Fibroblast of lung (primary cell): ENCODE measurements around the gene ZNF157. TPM values are rescaled to one million over a fixed set of nuclear protein-coding genes. Genes with fewer than 3 reads are reported as not detected.
"Not testable (repeated sequence)": the region's sequence is repeated elsewhere in the genome, so short reads cannot be mapped to it uniquely, and the experiment has no call there.

Experiments used
- DNase-seq, 2 donors: peaks; one replicate each; pipeline versions ENCODE4 v3.0.0 to v3.0.0-alpha.2; 2010; ENCODE audit warnings: low read depth in 2 of 2
- H2AFZ ChIP-seq: 2 replicates; pipeline ENCODE4 v1.5.1; 2012; ENCODE audit warnings: low read length, control low read depth, inconsistent platforms
- H3K27ac ChIP-seq: 2 replicates; pipeline ENCODE4 v1.5.1; 2011; ENCODE audit warnings: low read length, control low read depth; ENCODE audit not compliant: insufficient read depth
- H3K27me3 ChIP-seq: 2 replicates; pipeline ENCODE4 v1.5.1; 2011; ENCODE audit warnings: mild to moderate bottlenecking, low read length; ENCODE audit not compliant: control insufficient read depth, insufficient read depth
- H3K36me3 ChIP-seq: 2 replicates; pipeline ENCODE4 v1.5.1; 2011; ENCODE audit warnings: low read length; ENCODE audit not compliant: control insufficient read depth, insufficient read depth
- H3K4me1 ChIP-seq: 2 replicates; pipeline ENCODE4 v1.5.1; 2011; ENCODE audit warnings: low read length; ENCODE audit not compliant: control insufficient read depth, insufficient read depth; ENCODE audit errors: extremely low read depth
- H3K4me2 ChIP-seq: 2 replicates; pipeline ENCODE4 v1.5.1; 2011; ENCODE audit warnings: low read length, control low read depth; ENCODE audit not compliant: insufficient read depth; ENCODE audit errors: extremely low read depth
- H3K4me3 ChIP-seq, 4 experiments: fragments of 200-600 bp in 1 of 4; sonication (generic) in 1 of 4; replicated peaks in 1 of 4; 2 replicates each; pipeline ENCODE4 v1.5.1; 2011 to 2016; ENCODE audit warnings: low read length in 4 of 4, low read depth in 3 of 4, mild to moderate bottlenecking in 3 of 4, control low read depth in 2 of 4, inconsistent platforms in 1 of 4, mixed read lengths in 1 of 4; ENCODE audit not compliant: insufficient read depth in 1 of 4; ENCODE audit errors: control extremely low read depth in 1 of 4
- H3K79me2 ChIP-seq: 2 replicates; pipeline ENCODE4 v1.5.1; 2012; ENCODE audit warnings: mild to moderate bottlenecking, low read length, inconsistent platforms; ENCODE audit not compliant: control insufficient read depth, insufficient read depth
- H3K9ac ChIP-seq: 2 replicates; pipeline ENCODE4 v1.5.1; 2011; ENCODE audit warnings: mild to moderate bottlenecking, low read length, control low read depth; ENCODE audit not compliant: insufficient read depth
- H3K9me3 ChIP-seq: 2 replicates; pipeline ENCODE4 v1.5.1; 2012; ENCODE audit warnings: low read depth, low read length; ENCODE audit not compliant: control insufficient read depth, insufficient read depth
- H4K20me1 ChIP-seq: 2 replicates; pipeline ENCODE4 v1.5.1; 2011; ENCODE audit warnings: low read length; ENCODE audit not compliant: control insufficient read depth, insufficient read depth; ENCODE audit errors: extremely low read depth
- EZH2 ChIP-seq: IDR thresholded peaks from 2 replicates; pipeline ENCODE4 v1.5.1; 2012; ENCODE audit warnings: low read length, control low read depth, mild to moderate bottlenecking; ENCODE audit errors: missing control alignments
- polyA plus RNA-seq, 2 donors: library from polyadenylated mRNA; depleted of rRNA in 1 of 2; stranded (reverse) in 1 of 2; unstranded in 1 of 2; fragments of >200 nt; gene quantifications; 2 replicates each; pipeline ENCODE4 v1.2.1, GENCODE V29; 2011 to 2012; ENCODE audit warnings: missing spikeins in 1 of 2
- total RNA-seq: library from RNA; depleted of rRNA; stranded (reverse); fragments of >200 nt; gene quantifications from 2 replicates; pipeline ENCODE4 v1.2.1, GENCODE V29; 2014
- TF ChIP-seq, protein P1 (sequence below), 2 donors: IDR thresholded peaks in 1 of 2; conservative IDR thresholded peaks in 1 of 2; 1 replicate in 1 of 2; 2 replicates in 1 of 2; pipeline ENCODE4 v1.5.1; 2011 to 2012; ENCODE audit warnings: low read length in 2 of 2, control low read depth in 1 of 2, inconsistent platforms in 1 of 2, low read depth in 1 of 2, mild to moderate bottlenecking in 1 of 2

ZNF157 gene
- total and polyA plus RNA-seq, 2 donors (not counting 1 experiment from before 2014, with no cell fraction given) = 0.02 to 0.17 TPM

DNA sequence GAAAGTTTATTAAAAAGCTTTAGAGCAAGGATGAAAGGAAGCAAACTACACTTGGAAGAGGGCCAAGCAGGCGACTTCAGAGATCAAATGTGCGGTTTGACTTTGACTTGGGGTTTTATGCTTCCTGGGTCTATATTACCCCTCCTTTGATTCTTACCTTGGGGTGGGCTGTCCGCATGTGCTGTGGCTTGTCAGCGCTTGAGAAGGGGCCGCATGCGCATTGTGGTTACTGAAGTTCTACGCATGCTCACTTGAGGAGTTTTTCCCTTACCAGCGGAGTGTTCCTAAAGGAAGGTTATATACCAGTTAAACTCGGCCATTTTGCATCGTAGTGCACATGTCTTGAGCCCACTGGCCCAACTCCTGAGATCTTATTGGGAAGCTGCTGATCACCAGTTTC, 9.9 kb downstream of the ZNF157 start:
- Histone ChIP-seq H3K9me3 (no peaks in the 10 kb centered on the region), H3K27ac (no peak overlapping the region), H3K4me1 (no peaks in the 10 kb centered on the region), H3K9ac (no peak overlapping the region), H3K27me3 (no peaks in the 10 kb centered on the region), H3K4me3 (no peak overlapping the region), H3K79me2 (no peaks in the 10 kb centered on the region), H2AFZ (no peak overlapping the region), H3K36me3 (no peaks in the 10 kb centered on the region), H3K4me2 (no peak overlapping the region), H4K20me1 (no peaks in the 10 kb centered on the region)
- TF ChIP-seq, protein P1, sequence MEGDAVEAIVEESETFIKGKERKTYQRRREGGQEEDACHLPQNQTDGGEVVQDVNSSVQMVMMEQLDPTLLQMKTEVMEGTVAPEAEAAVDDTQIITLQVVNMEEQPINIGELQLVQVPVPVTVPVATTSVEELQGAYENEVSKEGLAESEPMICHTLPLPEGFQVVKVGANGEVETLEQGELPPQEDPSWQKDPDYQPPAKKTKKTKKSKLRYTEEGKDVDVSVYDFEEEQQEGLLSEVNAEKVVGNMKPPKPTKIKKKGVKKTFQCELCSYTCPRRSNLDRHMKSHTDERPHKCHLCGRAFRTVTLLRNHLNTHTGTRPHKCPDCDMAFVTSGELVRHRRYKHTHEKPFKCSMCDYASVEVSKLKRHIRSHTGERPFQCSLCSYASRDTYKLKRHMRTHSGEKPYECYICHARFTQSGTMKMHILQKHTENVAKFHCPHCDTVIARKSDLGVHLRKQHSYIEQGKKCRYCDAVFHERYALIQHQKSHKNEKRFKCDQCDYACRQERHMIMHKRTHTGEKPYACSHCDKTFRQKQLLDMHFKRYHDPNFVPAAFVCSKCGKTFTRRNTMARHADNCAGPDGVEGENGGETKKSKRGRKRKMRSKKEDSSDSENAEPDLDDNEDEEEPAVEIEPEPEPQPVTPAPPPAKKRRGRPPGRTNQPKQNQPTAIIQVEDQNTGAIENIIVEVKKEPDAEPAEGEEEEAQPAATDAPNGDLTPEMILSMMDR (conservative IDR thresholded peaks at IDR 0.05 in 1 of 2, IDR thresholded peaks at IDR 0.05 in 1 of 2; ENCODE audit: low read depth in 1 of 2, low read length in 2 of 2) = no peak
- no peak for TF ChIP-seq EZH2
- no peak for DNase-seq

DNA sequence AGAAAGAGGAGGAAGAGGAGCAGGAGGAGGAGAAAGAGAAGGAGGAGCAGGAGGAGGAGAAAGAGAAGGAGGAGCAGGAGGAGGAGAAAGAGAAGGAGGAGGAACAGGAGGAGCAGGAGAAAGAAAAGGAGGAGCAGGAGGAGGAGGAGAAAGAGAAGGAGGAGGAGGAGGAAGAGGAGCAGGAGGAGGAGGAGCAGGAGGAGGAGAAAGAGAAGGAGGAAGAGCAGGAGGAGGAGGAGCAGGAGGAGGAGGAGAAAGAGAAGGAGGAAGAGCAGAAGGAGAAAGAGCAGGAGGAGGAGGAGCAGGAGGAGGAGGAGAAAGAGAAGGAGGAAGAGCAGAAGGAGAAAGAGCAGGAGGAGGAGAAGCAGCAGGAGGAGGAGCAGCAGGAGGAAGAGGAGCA, 10.5 kb downstream of the ZNF157 start:
- H3K36me3 ChIP-seq, H3K27ac ChIP-seq, H4K20me1 ChIP-seq, H3K4me2 ChIP-seq, H3K79me2 ChIP-seq, H3K27me3 ChIP-seq, H3K4me1 ChIP-seq, H3K9ac ChIP-seq, H2AFZ ChIP-seq, H3K4me3 ChIP-seq, DNase-seq, H3K9me3 ChIP-seq: not testable (repeated sequence)

DNA sequence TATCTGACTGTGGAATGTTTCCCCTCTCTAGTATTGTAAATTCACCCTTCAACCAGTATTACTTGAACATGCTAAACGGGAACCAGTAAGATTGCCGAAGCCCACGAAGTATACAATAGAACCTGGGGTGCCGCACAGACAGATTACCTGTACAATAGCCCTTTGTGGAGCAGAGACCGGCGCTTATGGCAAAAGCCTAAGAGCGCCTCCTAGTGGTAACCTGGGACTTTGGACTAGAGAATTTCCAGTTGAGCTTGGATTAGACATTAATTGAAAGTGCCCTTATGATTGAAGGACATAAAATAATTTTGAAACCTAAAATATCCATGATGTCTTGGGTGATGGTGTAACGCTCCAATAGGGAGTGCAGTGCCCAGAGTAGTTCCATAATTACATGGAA, 14.1 kb downstream of the ZNF157 start:
- peak; percentile 39 to 71 for DNase-seq
- Histone ChIP-seq H3K4me3 (no peak overlapping the region), H2AFZ (no peak overlapping the region), H3K27ac (no peak overlapping the region), H3K9me3 (no peaks in the 10 kb centered on the region), H3K36me3 (no peaks in the 10 kb centered on the region), H4K20me1 (no peaks in the 10 kb centered on the region), H3K4me1 (no peaks in the 10 kb centered on the region), H3K4me2 (no peak overlapping the region), H3K9ac (no peak overlapping the region), H3K27me3 (no peaks in the 10 kb centered on the region), H3K79me2 (no peaks in the 10 kb centered on the region)
- TF ChIP-seq EZH2 = no peak
- TF ChIP-seq, protein P1 (conservative IDR thresholded peaks at IDR 0.05 in 1 of 2, IDR thresholded peaks at IDR 0.05 in 1 of 2; ENCODE audit: low read depth in 1 of 2, low read length in 2 of 2) = peak; percentile 71

DNA sequence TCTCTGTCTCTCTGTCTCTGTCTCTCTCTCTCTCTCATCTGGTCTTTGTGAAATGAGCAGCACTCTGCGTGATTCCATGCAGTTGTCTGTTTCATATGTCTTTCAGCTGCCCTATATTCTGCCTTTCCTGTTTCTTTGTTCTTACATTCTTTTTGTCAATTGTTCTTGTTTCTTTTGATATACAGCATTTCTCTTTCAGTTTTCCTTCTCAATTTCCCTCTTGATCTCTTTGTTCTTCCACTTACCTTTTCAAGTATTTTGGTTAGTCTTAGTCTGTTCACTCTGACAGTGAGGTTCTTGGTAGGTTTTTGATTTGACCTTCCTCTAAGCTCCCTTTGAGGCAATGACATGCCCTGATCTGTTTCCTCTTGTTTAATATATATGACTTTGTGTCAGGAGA, 20.4 kb downstream of the ZNF157 start:
- Histone ChIP-seq H3K27me3 (no peaks in the 10 kb centered on the region), H3K4me2 (no peak overlapping the region), H3K9me3 (no peaks in the 10 kb centered on the region), H4K20me1 (no peaks in the 10 kb centered on the region), H3K4me1 (no peaks in the 10 kb centered on the region), H3K79me2 (no peaks in the 10 kb centered on the region), H3K36me3 (no peaks in the 10 kb centered on the region), H3K27ac (no peak overlapping the region), H3K4me3 (no peak overlapping the region), H3K9ac (no peak overlapping the region), H2AFZ (no peak overlapping the region)
- TF ChIP-seq EZH2 = no peak
- TF ChIP-seq, protein P1 (conservative IDR thresholded peaks at IDR 0.05 in 1 of 2, IDR thresholded peaks at IDR 0.05 in 1 of 2; ENCODE audit: low read depth in 1 of 2, low read length in 2 of 2) = no peak
- DNase-seq = no peak
